Adrenal gland (tissue), 5 donors: ENCODE results near the gene RTN4.

Experiments
- CTCF ChIP-seq, 6 experiments: fragments of 450-650 bp in 4 of 6; fragments of 200-600 bp in 2 of 6; sonication (generic) in 1 of 6; IDR thresholded peaks; 1 replicate in 5 of 6; 2 replicates in 1 of 6; pipeline versions ENCODE4 v1.5.1 to v1.8.0; 2016 to 2021; ENCODE audit warnings: antibody characterized with exemption in 6 of 6, mild to moderate bottlenecking in 2 of 6, moderate library complexity in 1 of 6
- POLR2A ChIP-seq, 2 donors: fragments of 450-650 bp; IDR thresholded peaks; one replicate each; pipeline ENCODE4 v1.6.1; 2017; ENCODE audit warnings: antibody characterized with exemption in 2 of 2, mild to moderate bottlenecking in 2 of 2, moderate library complexity in 1 of 2
- donor health status: DM: no; HTN: no; CAD: no.

DNA sequence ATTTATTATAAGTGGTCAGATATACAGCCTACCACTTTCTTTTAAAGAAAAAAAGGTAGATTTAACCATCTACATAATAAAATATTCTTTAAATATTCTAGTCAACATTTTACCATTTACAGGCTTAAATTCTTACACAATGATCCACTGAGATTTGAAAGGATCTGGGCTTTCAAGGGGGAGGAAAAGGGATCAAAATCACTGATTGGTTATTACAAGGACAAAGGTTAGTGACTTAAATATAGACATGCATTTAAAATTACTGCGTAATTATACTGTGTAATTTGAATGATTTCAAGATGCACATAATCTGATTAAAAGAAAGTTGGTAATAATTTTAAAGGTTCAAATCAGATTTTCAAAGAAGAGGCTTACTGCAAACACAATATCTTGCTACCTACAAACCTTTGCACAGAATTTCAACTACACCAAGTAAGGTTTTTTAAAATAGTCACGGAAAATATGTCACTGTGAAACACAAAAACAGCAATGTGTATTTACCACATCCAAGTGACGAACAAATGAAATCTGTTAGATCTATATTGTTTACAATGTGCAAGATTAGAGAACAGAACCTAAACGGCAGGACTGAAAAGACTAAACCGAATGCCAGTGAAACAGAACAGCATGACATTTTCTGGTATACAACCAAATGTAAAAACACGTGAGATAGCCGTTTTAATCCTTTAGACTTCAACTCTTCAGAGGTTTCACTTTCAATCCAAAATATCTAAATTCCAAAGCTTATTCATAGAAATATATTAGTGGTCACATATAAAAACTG lies 40.8 kb downstream of the RTN4 start:
- TF ChIP-seq CTCF (IDR thresholded peaks at IDR 0.05) (no peak), POLR2A (IDR thresholded peaks at IDR 0.05) (no peak)
